PC-9 (cell line): ENCODE results near the gene TMEM156.

Experiments used
- CTCF ChIP-seq: fragments of 200-600 bp; sonication (generic); conservative IDR thresholded peaks from 2 replicates; pipeline ENCODE4 v1.6.1; 2017; ENCODE audit warnings: mixed run types, antibody characterized with exemption, mild to moderate bottlenecking, moderate library complexity
- EZH2 ChIP-seq: fragments of 200-600 bp; sonication (generic); IDR thresholded peaks from 2 replicates; pipeline ENCODE4 v1.8.0; 2017; ENCODE audit warnings: antibody characterized with exemption, low read depth

DNA sequence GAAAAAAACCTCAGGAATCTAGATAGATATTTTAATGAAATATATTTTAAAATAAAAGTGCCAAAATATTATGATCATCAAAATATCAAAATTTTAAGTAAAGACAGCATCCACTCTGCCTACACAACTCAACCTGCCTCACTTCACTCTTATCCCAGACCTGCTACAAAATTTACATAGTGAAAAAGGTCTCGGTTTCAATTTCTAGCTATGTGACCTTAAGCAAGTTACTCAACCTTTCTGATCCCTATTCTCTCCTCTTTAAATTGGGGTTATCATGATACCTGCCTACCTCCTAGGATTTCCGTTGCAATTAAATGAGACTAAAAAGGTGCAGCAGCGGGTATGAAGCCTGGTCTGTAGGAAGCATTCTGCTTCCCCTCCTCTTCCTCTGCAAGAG, 91.7 kb downstream of the TMEM156 start:
- TF ChIP-seq CTCF (no peak), EZH2 (no peak)
